ENCODE measurements around the gene PASK.

Gene PASK

GRCh38 chr2:241123816-241124536, 25.3 kb downstream of the PASK start:
- H3K4me3 ChIP-seq (ENCODE audit: low read depth, low read length), result peak overlapping the region; percentile 28
- TF ChIP-seq, protein P1, sequence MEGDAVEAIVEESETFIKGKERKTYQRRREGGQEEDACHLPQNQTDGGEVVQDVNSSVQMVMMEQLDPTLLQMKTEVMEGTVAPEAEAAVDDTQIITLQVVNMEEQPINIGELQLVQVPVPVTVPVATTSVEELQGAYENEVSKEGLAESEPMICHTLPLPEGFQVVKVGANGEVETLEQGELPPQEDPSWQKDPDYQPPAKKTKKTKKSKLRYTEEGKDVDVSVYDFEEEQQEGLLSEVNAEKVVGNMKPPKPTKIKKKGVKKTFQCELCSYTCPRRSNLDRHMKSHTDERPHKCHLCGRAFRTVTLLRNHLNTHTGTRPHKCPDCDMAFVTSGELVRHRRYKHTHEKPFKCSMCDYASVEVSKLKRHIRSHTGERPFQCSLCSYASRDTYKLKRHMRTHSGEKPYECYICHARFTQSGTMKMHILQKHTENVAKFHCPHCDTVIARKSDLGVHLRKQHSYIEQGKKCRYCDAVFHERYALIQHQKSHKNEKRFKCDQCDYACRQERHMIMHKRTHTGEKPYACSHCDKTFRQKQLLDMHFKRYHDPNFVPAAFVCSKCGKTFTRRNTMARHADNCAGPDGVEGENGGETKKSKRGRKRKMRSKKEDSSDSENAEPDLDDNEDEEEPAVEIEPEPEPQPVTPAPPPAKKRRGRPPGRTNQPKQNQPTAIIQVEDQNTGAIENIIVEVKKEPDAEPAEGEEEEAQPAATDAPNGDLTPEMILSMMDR (IDR thresholded peaks at IDR 0.05; ENCODE audit: control insufficient read depth, extremely low read depth, insufficient read depth), result no peak
- peak; percentile 98 for DNase-seq (ENCODE audit: low read depth)

DNA sequence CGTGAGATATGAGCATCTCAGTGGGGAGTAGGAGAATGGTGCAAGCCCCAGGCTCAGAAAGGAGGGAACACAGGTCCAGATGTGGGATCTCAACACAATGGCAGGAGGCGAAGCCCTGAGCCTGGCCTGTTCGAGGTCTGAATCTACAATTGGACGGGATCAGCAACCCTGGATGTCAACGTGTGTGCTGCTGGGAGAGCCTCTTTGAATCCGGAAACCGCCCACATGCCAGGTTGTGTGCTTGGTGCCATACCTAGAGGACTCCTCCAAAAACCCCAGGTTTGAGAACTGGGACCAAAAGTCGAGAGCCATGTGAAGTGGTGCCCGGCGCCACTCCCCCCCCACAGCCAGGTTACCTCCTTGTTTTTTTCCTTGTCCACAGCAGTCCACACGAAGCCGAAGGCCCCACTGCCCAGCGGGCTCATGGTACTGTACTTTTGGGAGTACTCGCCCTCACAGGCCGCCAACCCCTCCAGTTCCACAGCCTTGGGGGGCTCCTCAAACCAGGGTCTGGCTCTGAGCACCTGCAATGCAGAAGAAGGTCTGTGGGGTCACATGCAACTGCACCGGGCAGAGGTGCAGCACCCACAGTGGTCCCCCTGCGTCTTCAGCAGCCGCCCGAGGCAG, 26.8 kb downstream of the PASK start:
- no peak overlapping the region for H3K4me3 ChIP-seq (ENCODE audit: low read depth, low read length)
- TF ChIP-seq, protein P1 (IDR thresholded peaks at IDR 0.05; ENCODE audit: control insufficient read depth, extremely low read depth, insufficient read depth), result no peak
- DNase-seq (ENCODE audit: low read depth), result no peak

GRCh38 chr2:241121008-241121407, 28.3 kb downstream of the PASK start:
- H3K4me3 ChIP-seq (ENCODE audit: low read depth, low read length), result no peak overlapping the region
- TF ChIP-seq, protein P1 (IDR thresholded peaks at IDR 0.05; ENCODE audit: control insufficient read depth, extremely low read depth, insufficient read depth), result no peak
- no peak for DNase-seq (ENCODE audit: low read depth)

GRCh38 chr2:241120440-241120839, 28.8 kb downstream of the PASK start:
- DNase-seq (ENCODE audit: low read depth), result no peak
- H3K4me3 ChIP-seq (ENCODE audit: low read depth, low read length), result no peak overlapping the region
- TF ChIP-seq, protein P1 (IDR thresholded peaks at IDR 0.05; ENCODE audit: control insufficient read depth, extremely low read depth, insufficient read depth), result no peak

GRCh38 chr2:241118737-241119505, 30.4 kb downstream of the PASK start:
- TF ChIP-seq, protein P1 (IDR thresholded peaks at IDR 0.05; ENCODE audit: control insufficient read depth, extremely low read depth, insufficient read depth), result no peak
- H3K4me3 ChIP-seq (ENCODE audit: low read depth, low read length), result no peak overlapping the region
- DNase-seq (ENCODE audit: low read depth), result no peak

DNA sequence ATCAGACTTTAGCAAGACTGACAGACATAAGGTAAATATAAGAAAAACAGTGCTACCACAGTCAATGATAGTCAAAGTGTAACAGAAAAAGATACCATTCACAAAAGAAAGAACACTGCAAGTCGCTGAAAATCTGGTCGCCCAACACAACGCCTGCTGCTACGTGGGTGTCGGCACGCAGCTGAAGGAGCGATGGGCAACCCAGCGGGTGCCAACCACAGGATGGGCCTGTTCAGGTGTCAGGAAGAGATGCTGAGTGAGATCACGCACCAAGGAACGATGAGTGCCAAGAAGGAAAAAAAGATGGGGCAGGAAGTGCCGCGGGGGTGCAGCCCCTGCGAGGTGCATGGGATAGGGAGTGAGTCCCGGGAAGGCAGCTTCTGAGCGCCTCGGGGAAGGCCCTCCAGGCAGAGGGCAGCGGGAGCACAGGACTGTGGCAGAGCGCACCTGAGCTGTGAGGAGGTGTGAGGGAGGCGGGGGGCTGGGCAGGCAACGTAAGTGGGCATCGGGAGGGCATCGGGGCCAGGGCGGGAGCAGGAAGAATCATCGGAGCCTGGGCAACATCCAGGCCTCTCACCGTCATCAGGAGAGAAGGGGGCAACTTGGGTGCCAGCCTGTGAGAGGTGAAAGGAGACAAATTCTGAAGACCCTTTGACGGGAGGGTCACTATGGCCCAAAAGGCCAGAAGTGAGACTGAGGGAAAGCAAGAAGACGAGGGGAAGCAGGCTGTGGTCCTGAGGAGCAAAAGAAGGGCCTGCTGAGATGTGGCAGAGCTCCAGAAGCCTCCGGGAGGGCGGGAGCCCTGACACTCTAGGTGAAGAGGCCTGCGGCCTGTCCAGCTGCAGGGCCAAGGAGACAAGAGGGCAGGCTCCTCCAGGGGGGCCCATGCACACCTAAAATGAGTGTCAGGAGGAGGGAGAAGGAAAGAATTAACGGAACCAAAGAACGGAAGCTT, 32.4 kb downstream of the PASK start:
- TF ChIP-seq, protein P1 (IDR thresholded peaks at IDR 0.05; ENCODE audit: control insufficient read depth, extremely low read depth, insufficient read depth), result no peak
- no peak for DNase-seq (ENCODE audit: low read depth)
- H3K4me3 ChIP-seq (ENCODE audit: low read depth, low read length), result no peak overlapping the region
